H1 (cell line): Measurements from ENCODE around the gene CALM1. TPM values are rescaled to one million over a fixed set of nuclear protein-coding genes. Genes with fewer than 3 reads are reported as not detected.

Experiments used
- CTCF ChIA-PET: fragments of 300-600 bp; sonication (Branson Sonifier 250); formaldehyde crosslinking; loops from one replicate; lab custom pipeline; 2021; ENCODE audit not compliant: partially characterized antibody; lab: Charles Lee
- POLR2A ChIA-PET: fragments of 300-600 bp; sonication (Branson Sonifier 250); formaldehyde crosslinking; loops from one replicate; lab custom pipeline; 2021; ENCODE audit warnings: inconsistent platforms; ENCODE audit not compliant: partially characterized antibody; lab: Charles Lee
- DNase-seq, 2 experiments: peaks; one replicate each; pipeline versions ENCODE4 v3.0.0 to v3.0.0-alpha.2; 2010 to 2022; ENCODE audit warnings: low spot score in 2 of 2, low read depth in 1 of 2, mixed read lengths in 1 of 2
- FAIRE-seq: peaks from 2 replicates; lab custom pipeline; 2011; peaks lifted over from hg19 to GRCh38; lab: Jason Lieb, UNC
- H2AFZ ChIP-seq: 2 replicates; pipeline ENCODE4 v1.8.1; 2012; ENCODE audit warnings: low read length, inconsistent platforms
- H2AK5ac ChIP-seq: 2 replicates; pipeline ENCODE4 v1.6.1; 2013; ENCODE audit warnings: low read depth, low read length
- H2BK120ac ChIP-seq: replicated peaks from 2 replicates; pipeline ENCODE3; 2013; ENCODE audit warnings: low read depth, low read length, inconsistent platforms
- H2BK12ac ChIP-seq: 2 replicates; pipeline ENCODE4 v1.6.1; 2013; ENCODE audit warnings: low read depth, low read length
- H2BK15ac ChIP-seq: 2 replicates; pipeline ENCODE4 v1.6.1; 2013; ENCODE audit warnings: low read length
- H2BK20ac ChIP-seq: 2 replicates; pipeline ENCODE4 v1.6.1; 2013; ENCODE audit warnings: low read length
- H2BK5ac ChIP-seq: 2 replicates; pipeline ENCODE4 v1.6.1; 2013; ENCODE audit warnings: low read depth, low read length
- H3K14ac ChIP-seq: 2 replicates; pipeline ENCODE4 v1.6.1; 2013; ENCODE audit warnings: inconsistent platforms; ENCODE audit not compliant: insufficient read length
- H3K18ac ChIP-seq: 2 replicates; pipeline ENCODE4 v1.6.1; 2013; ENCODE audit warnings: low read length; ENCODE audit errors: extremely low read depth
- H3K23ac ChIP-seq: 2 replicates; pipeline ENCODE4 v1.6.1; 2013; ENCODE audit warnings: inconsistent platforms; ENCODE audit not compliant: insufficient read length
- H3K23me2 ChIP-seq: 2 replicates; pipeline ENCODE4 v1.6.1; 2013; ENCODE audit warnings: low read depth, low read length
- H3K27ac ChIP-seq: 2 replicates; pipeline ENCODE4 v1.6.1; 2011; ENCODE audit warnings: low read depth, low read length, inconsistent platforms
- H3K27me3 ChIP-seq, 4 experiments: replicated peaks in 1 of 4; 1 replicate in 1 of 4; 2 replicates in 3 of 4; pipeline versions ENCODE4 v1.6.1 to v1.8.1; 2011 to 2013; ENCODE audit warnings: low read length in 3 of 4, mild to moderate bottlenecking in 3 of 4, inconsistent platforms in 2 of 4, mixed read lengths in 2 of 4, moderate library complexity in 1 of 4; ENCODE audit not compliant: control insufficient read depth in 3 of 4, insufficient read depth in 3 of 4; ENCODE audit errors: extremely low read depth in 1 of 4
- H3K36me3 ChIP-seq, 4 experiments: 2 replicates each; pipeline versions ENCODE4 v1.6.1 to v1.8.1; 2011 to 2013; ENCODE audit warnings: mild to moderate bottlenecking in 4 of 4, low read length in 3 of 4, moderate library complexity in 2 of 4, control low read depth in 1 of 4, inconsistent platforms in 1 of 4; ENCODE audit not compliant: insufficient read depth in 4 of 4, control insufficient read depth in 2 of 4
- H3K4ac ChIP-seq: replicated peaks from 2 replicates; pipeline ENCODE3; 2013; ENCODE audit warnings: low read length, low read depth, mixed read lengths, inconsistent platforms; ENCODE audit not compliant: insufficient read length
- H3K4me1 ChIP-seq, 4 experiments: replicated peaks in 1 of 4; 1 replicate in 1 of 4; 2 replicates in 3 of 4; pipeline versions ENCODE4 v1.6.1 to v1.8.1; 2011 to 2013; ENCODE audit warnings: low read length in 3 of 4, inconsistent platforms in 2 of 4, mixed read lengths in 1 of 4; ENCODE audit not compliant: insufficient read depth in 4 of 4, control insufficient read depth in 3 of 4
- H3K4me2 ChIP-seq, 2 experiments: 2 replicates each; pipeline versions ENCODE4 v1.6.1 to v1.8.1; 2011 to 2013; ENCODE audit warnings: low read depth in 2 of 2, low read length in 2 of 2, control low read depth in 1 of 2, inconsistent platforms in 1 of 2, mild to moderate bottlenecking in 1 of 2; ENCODE audit not compliant: insufficient read depth in 1 of 2
- H3K4me3 ChIP-seq, 4 experiments: fragments of 200-600, 300-600 bp in 1 of 4; sonication (generic), shearing (Covaris generic), sonication (Bioruptor Twin) in 1 of 4; 2 replicates each; pipeline versions ENCODE4 v1.5.1 to v1.8.1; 2011 to 2016; ENCODE audit warnings: low read length in 4 of 4, low read depth in 3 of 4, control low read depth in 2 of 4, inconsistent platforms in 2 of 4, mild to moderate bottlenecking in 2 of 4, mixed read lengths in 1 of 4, moderate library complexity in 1 of 4; ENCODE audit not compliant: insufficient read depth in 2 of 4; ENCODE audit errors: extremely low read depth in 1 of 4
- H3K56ac ChIP-seq: replicated peaks from 2 replicates; pipeline ENCODE3; 2013; ENCODE audit warnings: low read depth, mild to moderate bottlenecking, mixed read lengths, low read length, inconsistent platforms; ENCODE audit not compliant: insufficient read length
- H3K79me1 ChIP-seq: 2 replicates; pipeline ENCODE4 v1.6.1; 2013; ENCODE audit warnings: low read depth, low read length, control low read depth
- H3K79me2 ChIP-seq, 2 experiments: 2 replicates each; pipeline versions ENCODE4 v1.6.1 to v1.8.1; 2012 to 2013; ENCODE audit warnings: low read length in 2 of 2, mild to moderate bottlenecking in 2 of 2, inconsistent platforms in 1 of 2; ENCODE audit not compliant: insufficient read depth in 2 of 2, control insufficient read depth in 1 of 2
- H3K9ac ChIP-seq, 4 experiments: replicated peaks in 1 of 4; 1 replicate in 1 of 4; 2 replicates in 3 of 4; pipeline versions ENCODE4 v1.6.1 to v1.8.1; 2011 to 2013; ENCODE audit warnings: low read depth in 3 of 4, low read length in 3 of 4, control low read depth in 2 of 4, mild to moderate bottlenecking in 2 of 4, moderate library complexity in 2 of 4, inconsistent platforms in 1 of 4; ENCODE audit errors: extremely low read depth in 1 of 4
- H3K9me3 ChIP-seq, 2 experiments: 2 replicates each; pipeline versions ENCODE4 v1.6.1 to v1.8.1; 2012 to 2013; ENCODE audit warnings: mild to moderate bottlenecking in 2 of 2, moderate library complexity in 2 of 2, control low read depth in 1 of 2, inconsistent platforms in 1 of 2, low read depth in 1 of 2, low read length in 1 of 2, mixed read lengths in 1 of 2; ENCODE audit not compliant: insufficient read depth in 2 of 2
- H4K20me1 ChIP-seq, 2 experiments: replicated peaks in 1 of 2; 2 replicates each; pipeline versions ENCODE3 to v1.8.1; 2011 to 2013; ENCODE audit warnings: inconsistent platforms in 2 of 2, low read length in 2 of 2, mild to moderate bottlenecking in 1 of 2; ENCODE audit not compliant: insufficient read depth in 2 of 2, control insufficient read depth in 1 of 2
- H4K5ac ChIP-seq: 2 replicates; pipeline ENCODE4 v1.6.1; 2013; ENCODE audit warnings: low read length, low read depth, mixed read lengths, inconsistent platforms; ENCODE audit not compliant: insufficient read length
- H4K8ac ChIP-seq: 2 replicates; pipeline ENCODE4 v1.8.0; 2013; ENCODE audit warnings: mild to moderate bottlenecking, moderate library complexity, low read length, inconsistent platforms; ENCODE audit not compliant: insufficient read depth; ENCODE audit errors: extremely low read depth
- H4K91ac ChIP-seq: replicated peaks from 2 replicates; pipeline ENCODE3; 2013; ENCODE audit warnings: low read length, mixed read lengths, inconsistent platforms; ENCODE audit not compliant: insufficient read length
- ASH2L ChIP-seq: fragments of 200-600, 300-600 bp; sonication (generic); IDR thresholded peaks from one replicate; pipeline ENCODE4 v1.7.1; 2017; ENCODE audit warnings: low read length
- WGBS, 2 experiments: shearing (Covaris generic) in 1 of 2; methylation state at CpG; one replicate each; pipeline versions ENCODE4 v1.1.6 to v1.1.7; 2013 to 2015; ENCODE audit warnings: low lambda C conversion rate in 2 of 2, mixed read lengths in 2 of 2, inconsistent platforms in 1 of 2, low coverage in 1 of 2, missing lambda C conversion rate in 1 of 2; ENCODE audit not compliant: insufficient replicate concordance in 2 of 2, insufficient coverage in 1 of 2, insufficient read length in 1 of 2; ENCODE audit errors: extremely low coverage in 1 of 2, missing lambda C conversion rate in 1 of 2; 5-methylcytosine and 5-hydroxymethylcytosine counted together
- polyA plus RNA-seq, 7 experiments: library from polyadenylated mRNA; depleted of rRNA in 3 of 7; stranded (reverse) in 5 of 7; unstranded in 2 of 7; fragments of >200 nt in 5 of 7; fragments of 200-250 nt in 2 of 7; gene quantifications; 1 replicate in 5 of 7; 2 replicates in 1 of 7; 4 replicates in 1 of 7; pipeline versions ENCODE4 v1.2.1 to v1.2.3, GENCODE V29; 2011 to 2013; ENCODE audit warnings: missing spikeins in 2 of 7, mixed read lengths in 2 of 7
- total RNA-seq: library from RNA; stranded (reverse); fragmentation: NEBNext Ultra II Directional; extraction: Animal tissue kit (Norgen Biotek cat#: 25700); gene quantifications from 2 replicates; pipeline ENCODE4 v1.2.1, GENCODE V29; 2021

The CALM1 gene
- total and polyA plus RNA-seq, 2 of the 8 experiments (the other 6 are each of a cell fraction or from before 2014, with no cell fraction given): 285 to 422 TPM

DNA sequence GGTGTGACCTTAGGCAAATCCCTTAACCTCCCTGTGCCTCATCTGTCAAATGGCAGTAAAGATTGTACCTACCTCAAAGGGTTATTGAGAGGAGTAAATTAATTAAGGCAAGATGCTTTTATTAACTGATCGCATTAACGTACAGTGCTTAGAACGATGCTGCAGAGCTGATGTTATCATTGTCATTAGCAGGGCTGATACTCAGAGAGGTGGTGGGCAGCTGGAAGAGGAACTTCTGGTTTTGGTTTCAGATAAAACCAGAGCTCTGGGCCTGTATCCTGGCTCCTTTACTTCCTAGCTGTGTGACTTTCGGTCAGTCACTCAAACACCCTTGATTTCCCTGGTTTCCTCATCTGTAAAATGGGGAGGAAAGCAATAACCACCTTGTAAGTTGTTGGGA is 55.1 kb downstream of the CALM1 start:
- Histone ChIP-seq H3K56ac (no peak overlapping the region), H3K79me2 (no peaks in the 10 kb centered on the region), H3K4me3 (no peak overlapping the region), H3K9me3 (peaks cover 0 to 3% of the 10 kb centered on the region in 2 experiments; a peak in 1 of 4 replicates), H3K4me1 (peaks cover 0 to 12% (median 9%) of the 10 kb centered on the region in 4 experiments; a peak in 6 of 7 replicates), H3K9ac (no peak overlapping the region), H3K27me3 (no peaks in the 10 kb centered on the region; a peak in 1 of 7 replicates), H2BK120ac (no peak overlapping the region), H3K36me3 (no peaks in the 10 kb centered on the region), H3K14ac (no peak overlapping the region), H2BK20ac (no peak overlapping the region), H3K27ac (no peak overlapping the region), H2BK12ac (no peak overlapping the region), H3K23ac (no peak overlapping the region), H4K91ac (no peak overlapping the region), H4K20me1 (no peaks in the 10 kb centered on the region), H2BK15ac (no peak overlapping the region), H3K4ac (no peak overlapping the region), H3K79me1 (no peaks in the 10 kb centered on the region), H3K23me2 (no peaks in the 10 kb centered on the region; the same call in 1 of the 2 replicates), H2AFZ (no peak overlapping the region), H2AK5ac (no peak overlapping the region), H4K8ac (no peak overlapping the region), H2BK5ac (no peak overlapping the region), H4K5ac (no peak overlapping the region), H3K18ac (no peak overlapping the region), H3K4me2 (no peak overlapping the region)
- ChIA-PET CTCF (interaction anchor here (0.7 to 1.6 kb wide), 5 partner anchors 9 to 67 kb away, joined by 3 to 5 read pairs (median 3); no protein-coding TSS in a partner anchor), POLR2A (interaction anchor here (1.7 kb wide), 1 partner anchor 9 kb away, joined by 4 read pairs; no protein-coding TSS in a partner anchor)
- 81% methylated on average over 4 of the region's 4 CpGs; no CpG with 5 or more reads in 1 of the 2 experiments for WGBS, 2 experiments
- no peak for FAIRE-seq
- TF ChIP-seq ASH2L: no peak
- DNase-seq: no peak
